Large intestine (tissue), 3 donors: ENCODE data around the gene HTR3B. TPM values are rescaled to one million over a fixed set of nuclear protein-coding genes. Genes with fewer than 3 reads are reported as not detected.

Source experiments
- DNase-seq, 2 donors: peaks; one replicate each; pipeline versions ENCODE4 v3.0.0 to v3.0.0-alpha.2; 2013
- H3K27ac ChIP-seq: one replicate; pipeline ENCODE4 v1.5.1; 2013; ENCODE audit warnings: low read length
- H3K27me3 ChIP-seq: 2 replicates; pipeline ENCODE4 v1.6.1; 2013; ENCODE audit warnings: low read length; ENCODE audit not compliant: control insufficient read depth, insufficient read depth
- H3K36me3 ChIP-seq: 2 replicates; pipeline ENCODE4 v1.6.1; 2013; ENCODE audit warnings: low read length; ENCODE audit not compliant: control insufficient read depth, insufficient read depth
- H3K4me1 ChIP-seq: one replicate; pipeline ENCODE4 v1.6.1; 2013; ENCODE audit warnings: low read length; ENCODE audit not compliant: control insufficient read depth, insufficient read depth
- H3K4me3 ChIP-seq: one replicate; pipeline ENCODE4 v1.5.1; 2013; ENCODE audit warnings: low read length
- H3K9me3 ChIP-seq: one replicate; pipeline ENCODE4 v1.6.1; 2013; ENCODE audit warnings: mild to moderate bottlenecking, low read depth, low read length, moderate library complexity; ENCODE audit not compliant: control insufficient read depth
- WGBS: methylation state at CpG from one replicate; pipeline ENCODE4 v1.1.5; 2013; ENCODE audit warnings: low lambda C conversion rate; ENCODE audit not compliant: insufficient coverage; 5-methylcytosine and 5-hydroxymethylcytosine counted together
- polyA plus RNA-seq: library from polyadenylated mRNA; unstranded; fragments of 120-200 nt; gene quantifications from one replicate; pipeline ENCODE4 v1.2.1, GENCODE V29; 2013

HTR3B gene
- polyA plus RNA-seq, 1 donor, result 0.34 TPM

DNA sequence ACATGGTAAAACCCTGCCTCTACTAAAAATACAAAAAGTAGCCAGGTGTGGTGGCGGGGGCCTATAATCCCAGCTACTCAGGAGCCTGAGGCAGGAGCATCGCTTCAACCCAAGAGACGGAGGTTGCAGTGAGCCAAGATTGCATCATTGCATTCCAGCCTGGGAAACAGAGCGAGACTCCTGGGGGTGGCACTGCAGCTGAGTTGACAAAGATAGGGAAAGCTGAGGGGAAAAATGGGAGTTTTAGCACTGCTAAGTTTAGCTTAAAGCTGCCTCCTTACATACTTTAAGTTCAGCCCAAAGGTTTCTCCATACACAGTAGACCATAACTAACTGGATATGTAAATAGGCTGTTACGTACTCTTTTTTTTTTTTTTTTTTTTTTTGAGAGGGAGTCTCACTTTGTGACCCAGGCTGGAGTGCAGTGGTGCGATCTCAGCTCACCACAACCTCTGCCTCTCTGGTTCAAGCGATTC, 20.2 kb upstream of the HTR3B start:
- no CpG with 5 or more reads among the region's 7 CpGs for WGBS

DNA sequence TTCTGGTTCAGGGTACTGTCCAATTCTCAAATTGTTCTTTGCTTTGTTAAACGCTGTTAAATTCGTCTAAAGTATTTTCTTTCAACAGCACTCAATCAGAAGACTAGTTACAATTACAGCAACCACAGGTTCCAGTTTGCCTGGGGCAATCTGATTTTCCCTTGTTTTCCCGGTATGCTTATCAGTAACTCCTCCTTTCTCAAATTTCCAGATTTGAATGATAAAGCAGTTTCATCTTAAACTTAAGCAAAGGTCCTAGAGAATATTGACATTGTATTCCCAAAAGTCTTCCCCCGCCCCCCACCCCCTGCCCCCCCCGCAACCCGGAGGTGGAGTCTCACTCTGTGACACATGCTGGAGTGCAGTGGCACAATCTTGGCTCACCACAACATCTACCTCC, 18.7 kb upstream of the HTR3B start:
- no peaks in the 10 kb centered on the region for H3K36me3 ChIP-seq
- no peak overlapping the region for H3K27ac ChIP-seq
- H3K4me3 ChIP-seq, result no peak overlapping the region
- no peaks in the 10 kb centered on the region for H3K4me1 ChIP-seq
- no peaks in the 10 kb centered on the region for H3K27me3 ChIP-seq
- H3K9me3 ChIP-seq, result no peaks in the 10 kb centered on the region
- 30% methylated on average over 2 of the region's 6 CpGs for WGBS
- no peak for DNase-seq

More for the DNA sequence above, 20.2 kb upstream of the HTR3B start:
- no peak for DNase-seq
- Histone ChIP-seq H3K36me3 (no peaks in the 10 kb centered on the region), H3K27ac (no peak overlapping the region), H3K9me3 (no peaks in the 10 kb centered on the region), H3K27me3 (no peaks in the 10 kb centered on the region), H3K4me1 (no peaks in the 10 kb centered on the region), H3K4me3 (no peak overlapping the region)

- Histone ChIP-seq H3K27me3 (no peaks in the 10 kb centered on the region), H3K27ac (no peak overlapping the region), H3K9me3 (no peaks in the 10 kb centered on the region), H3K4me1 (no peaks in the 10 kb centered on the region), H3K4me3 (no peak overlapping the region), H3K36me3 (no peaks in the 10 kb centered on the region)
- no peak for DNase-seq
These were observed 15.7 kb upstream of the HTR3B start for GRCh38 chr11:113888848-113889247.

GRCh38 chr11:113894421-113894996, 10.1 kb upstream of the HTR3B start:
- H3K27me3 ChIP-seq, result no peaks in the 10 kb centered on the region
- H3K4me3 ChIP-seq, result no peak overlapping the region
- DNase-seq, result no peak
- no peak overlapping the region for H3K27ac ChIP-seq
- 60% methylated on average over 1 of the region's 9 CpGs for WGBS
- no peaks in the 10 kb centered on the region for H3K4me1 ChIP-seq
- H3K36me3 ChIP-seq, result no peaks in the 10 kb centered on the region
- H3K9me3 ChIP-seq, result no peaks in the 10 kb centered on the region

DNA sequence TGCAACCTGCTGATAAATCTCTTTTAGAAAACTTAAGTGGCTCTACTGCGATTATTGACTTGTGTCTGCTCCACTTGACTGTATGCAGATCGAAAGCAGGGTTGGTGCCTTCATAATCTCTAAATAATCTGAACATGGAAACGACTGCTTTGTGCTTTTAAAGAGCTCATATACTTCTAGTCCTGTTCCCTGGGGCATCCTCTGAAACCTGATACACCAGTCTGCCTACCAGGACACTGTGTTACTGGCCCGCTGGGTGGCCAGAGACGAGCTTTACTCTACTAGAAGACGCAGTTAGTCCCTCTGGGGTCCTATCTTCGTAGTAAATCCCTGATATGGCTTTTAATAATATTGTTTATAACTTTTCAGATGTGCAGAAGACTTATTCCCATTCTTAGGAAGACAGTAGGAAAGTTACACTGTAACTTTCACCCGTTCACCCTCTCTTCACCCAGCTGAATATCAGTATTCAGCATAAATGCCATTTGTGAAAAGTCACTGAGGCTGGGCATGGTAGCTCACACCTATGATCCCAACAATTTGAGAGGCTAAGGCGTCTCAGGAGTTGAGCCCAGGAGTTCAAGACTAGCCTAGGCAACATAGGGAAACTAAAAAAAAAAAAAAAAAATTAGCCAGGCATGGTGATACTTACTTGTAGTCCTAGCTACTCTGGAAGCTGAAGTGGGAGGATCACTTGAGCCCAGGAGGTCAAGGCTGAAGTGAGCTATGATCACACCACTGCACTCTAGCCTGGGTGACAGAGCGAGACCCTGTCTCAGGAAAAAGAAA, 9.0 kb upstream of the HTR3B start:
- Histone ChIP-seq H3K27ac (no peak overlapping the region), H3K36me3 (no peaks in the 10 kb centered on the region), H3K4me1 (no peaks in the 10 kb centered on the region), H3K9me3 (no peaks in the 10 kb centered on the region), H3K4me3 (no peak overlapping the region), H3K27me3 (no peaks in the 10 kb centered on the region)
- 80% methylated on average over 1 of the region's 10 CpGs for WGBS
- no peak for DNase-seq

- no peak overlapping the region for H3K4me3 ChIP-seq
- no peaks in the 10 kb centered on the region for H3K9me3 ChIP-seq
- 80% methylated on average over 1 of the region's 10 CpGs for WGBS
- no peaks in the 10 kb centered on the region for H3K4me1 ChIP-seq
- no peak for DNase-seq
- no peak overlapping the region for H3K27ac ChIP-seq
- no peaks in the 10 kb centered on the region for H3K27me3 ChIP-seq
- no peaks in the 10 kb centered on the region for H3K36me3 ChIP-seq
These were observed 8.3 kb upstream of the HTR3B start for GRCh38 chr11:113896156-113896879.

GRCh38 chr11:113901141-113901540, 3.5 kb upstream of the HTR3B start:
- Histone ChIP-seq H3K36me3 (no peaks in the 10 kb centered on the region), H3K4me3 (no peak overlapping the region), H3K27me3 (no peaks in the 10 kb centered on the region), H3K4me1 (peaks cover 5% of the 10 kb centered on the region), H3K9me3 (no peaks in the 10 kb centered on the region), H3K27ac (no peak overlapping the region)
- DNase-seq, result no peak
- WGBS, result no CpG with 5 or more reads among the region's 2 CpGs

GRCh38 chr11:113906038-113906437, 1.4 kb downstream of the HTR3B start:
- peaks cover 16% of the 10 kb centered on the region for H3K4me1 ChIP-seq
- no peaks in the 10 kb centered on the region for H3K36me3 ChIP-seq
- no peak overlapping the region for H3K4me3 ChIP-seq
- H3K27ac ChIP-seq, result peak overlapping the region; percentile 67
- no peaks in the 10 kb centered on the region for H3K9me3 ChIP-seq
- DNase-seq, result peak; percentile 74 to 84
- no CpG with 5 or more reads among the region's 4 CpGs for WGBS
- H3K27me3 ChIP-seq, result no peaks in the 10 kb centered on the region

DNA sequence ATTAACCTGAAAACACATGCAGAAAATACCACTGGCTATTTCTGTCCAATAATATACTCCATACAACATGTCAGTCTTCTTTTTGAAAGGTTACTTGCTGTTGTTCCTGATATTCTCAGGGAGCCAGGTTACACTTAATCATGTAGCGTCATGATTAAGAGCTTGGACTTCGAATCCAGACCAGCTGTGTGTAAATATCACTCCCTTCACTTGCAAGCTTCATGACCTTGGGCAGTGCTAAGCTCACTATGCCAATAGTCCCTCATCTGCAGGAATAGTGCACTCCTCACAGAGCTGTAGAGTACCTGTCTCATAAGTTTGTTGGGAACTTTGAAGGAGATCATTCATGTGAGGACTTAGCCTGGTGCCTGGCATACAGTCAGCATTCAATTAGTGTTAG, 1.9 kb downstream of the HTR3B start:
- peaks cover 16% of the 10 kb centered on the region for H3K4me1 ChIP-seq
- peak overlapping the region; percentile 67 for H3K27ac ChIP-seq
- no peaks in the 10 kb centered on the region for H3K9me3 ChIP-seq
- WGBS, result no CpG with 5 or more reads among the region's 2 CpGs
- H3K27me3 ChIP-seq, result no peaks in the 10 kb centered on the region
- peak; percentile 68 to 85 for DNase-seq
- no peak overlapping the region for H3K4me3 ChIP-seq
- H3K36me3 ChIP-seq, result no peaks in the 10 kb centered on the region

DNA sequence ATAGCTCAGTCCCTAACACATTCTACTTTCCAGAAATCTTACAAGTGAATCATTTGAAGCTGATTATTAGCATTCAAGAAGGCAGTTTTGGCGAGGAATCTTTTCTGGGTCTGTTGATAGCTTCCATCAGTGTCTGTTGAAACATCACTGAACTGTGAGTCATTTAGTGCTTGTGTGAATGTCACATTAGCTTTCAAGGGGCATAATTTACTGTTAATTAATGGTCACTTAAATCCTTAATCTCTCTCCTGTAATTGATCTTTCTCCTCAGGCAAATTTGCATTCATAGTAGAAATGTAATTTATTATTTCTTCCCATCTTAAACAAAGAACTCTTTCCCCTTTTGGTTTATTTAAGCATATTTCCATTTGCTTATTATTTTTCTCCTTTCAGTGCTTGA, 2.6 kb downstream of the HTR3B start:
- peak overlapping the region; percentile 67 for H3K27ac ChIP-seq
- peak in 1 of 2 donors; percentile 27 for DNase-seq
- no CpG with 5 or more reads among the region's 1 CpG for WGBS

More for the DNA sequence above, 2.6 kb downstream of the HTR3B start:
- Histone ChIP-seq H3K36me3 (no peaks in the 10 kb centered on the region), H3K4me1 (peaks cover 16% of the 10 kb centered on the region), H3K4me3 (no peak overlapping the region), H3K27me3 (no peaks in the 10 kb centered on the region), H3K9me3 (no peaks in the 10 kb centered on the region)
